AG04450 (cell line): ENCODE data around the gene FAXDC2. TPM values are rescaled to one million over a fixed set of nuclear protein-coding genes. Genes with fewer than 3 reads are reported as not detected.

Experiments
- CTCF ChIA-PET: fragments of 300-600, 350-600 bp; formaldehyde crosslinking; extraction: SDS; loops from one replicate; lab custom pipeline; 2022; ENCODE audit warnings: antibody characterized with exemption, inconsistent platforms; lab: Charles Lee
- POLR2A ChIA-PET: fragments of 350-600 bp; formaldehyde crosslinking; extraction: SDS; loops from one replicate; lab custom pipeline; 2021; ENCODE audit warnings: antibody characterized with exemption, inconsistent platforms; lab: Yijun Ruan, JAX
- DNase-seq: peaks from one replicate; pipeline ENCODE4 v3.0.0-alpha.2; 2011; ENCODE audit warnings: low read depth, low spot score
- H3K27ac ChIP-seq: one replicate; pipeline ENCODE4 v1.5.1; 2012; ENCODE audit warnings: low read depth, low read length, control low read depth
- H3K27me3 ChIP-seq: one replicate; pipeline ENCODE4 v1.6.0; 2012; ENCODE audit warnings: low read length; ENCODE audit not compliant: control insufficient read depth, insufficient read depth
- H3K4me3 ChIP-seq: 2 replicates; pipeline ENCODE4 v1.5.1; 2011; ENCODE audit warnings: mild to moderate bottlenecking, low read depth, low read length, control low read depth
- H3K9me3 ChIP-seq: 2 replicates; pipeline ENCODE4 v1.5.1; 2012; ENCODE audit warnings: low read length; ENCODE audit not compliant: control insufficient read depth, insufficient read depth
- polyA plus RNA-seq: library from polyadenylated mRNA; depleted of rRNA; stranded (reverse); fragments of >200 nt; gene quantifications from 2 replicates; pipeline ENCODE4 v1.2.3, GENCODE V29; 2011
- TF ChIP-seq, protein P1 (sequence below): IDR thresholded peaks from 2 replicates; pipeline ENCODE4 v1.5.1; 2011; ENCODE audit warnings: low read depth, low read length, control low read depth, inconsistent platforms

The FAXDC2 gene
- polyA plus RNA-seq, 1 experiment: 21.1 TPM

DNA sequence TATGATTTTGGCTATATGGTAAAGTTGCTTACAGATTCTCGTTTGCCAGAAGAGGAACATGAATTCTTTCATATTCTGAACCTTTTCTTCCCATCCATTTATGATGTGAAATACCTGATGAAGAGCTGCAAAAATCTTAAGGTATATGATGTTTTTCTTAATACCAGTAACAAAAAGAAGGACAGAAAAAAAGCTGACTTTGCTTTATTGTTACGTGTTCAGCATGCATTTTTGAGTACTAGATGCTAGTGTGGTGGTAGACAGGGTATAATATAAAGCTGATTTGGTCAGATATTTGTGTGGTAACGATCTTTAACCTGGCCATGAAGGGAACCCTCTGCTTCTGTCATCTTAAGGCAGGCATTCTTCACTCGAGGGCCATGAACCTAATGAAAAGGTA lies 21.3 kb upstream of the FAXDC2 start:
- TF ChIP-seq, protein P1, sequence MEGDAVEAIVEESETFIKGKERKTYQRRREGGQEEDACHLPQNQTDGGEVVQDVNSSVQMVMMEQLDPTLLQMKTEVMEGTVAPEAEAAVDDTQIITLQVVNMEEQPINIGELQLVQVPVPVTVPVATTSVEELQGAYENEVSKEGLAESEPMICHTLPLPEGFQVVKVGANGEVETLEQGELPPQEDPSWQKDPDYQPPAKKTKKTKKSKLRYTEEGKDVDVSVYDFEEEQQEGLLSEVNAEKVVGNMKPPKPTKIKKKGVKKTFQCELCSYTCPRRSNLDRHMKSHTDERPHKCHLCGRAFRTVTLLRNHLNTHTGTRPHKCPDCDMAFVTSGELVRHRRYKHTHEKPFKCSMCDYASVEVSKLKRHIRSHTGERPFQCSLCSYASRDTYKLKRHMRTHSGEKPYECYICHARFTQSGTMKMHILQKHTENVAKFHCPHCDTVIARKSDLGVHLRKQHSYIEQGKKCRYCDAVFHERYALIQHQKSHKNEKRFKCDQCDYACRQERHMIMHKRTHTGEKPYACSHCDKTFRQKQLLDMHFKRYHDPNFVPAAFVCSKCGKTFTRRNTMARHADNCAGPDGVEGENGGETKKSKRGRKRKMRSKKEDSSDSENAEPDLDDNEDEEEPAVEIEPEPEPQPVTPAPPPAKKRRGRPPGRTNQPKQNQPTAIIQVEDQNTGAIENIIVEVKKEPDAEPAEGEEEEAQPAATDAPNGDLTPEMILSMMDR: no peak
- ChIA-PET CTCF (interaction anchor here (1.0 kb wide), 1 partner anchor 12 kb away, joined by 3 read pairs; no protein-coding TSS in a partner anchor), POLR2A (no interaction called here)
- Histone ChIP-seq H3K9me3 (no peaks in the 10 kb centered on the region), H3K4me3 (no peak overlapping the region), H3K27me3 (no peaks in the 10 kb centered on the region), H3K27ac (no peak overlapping the region)
- no peak for DNase-seq

DNA sequence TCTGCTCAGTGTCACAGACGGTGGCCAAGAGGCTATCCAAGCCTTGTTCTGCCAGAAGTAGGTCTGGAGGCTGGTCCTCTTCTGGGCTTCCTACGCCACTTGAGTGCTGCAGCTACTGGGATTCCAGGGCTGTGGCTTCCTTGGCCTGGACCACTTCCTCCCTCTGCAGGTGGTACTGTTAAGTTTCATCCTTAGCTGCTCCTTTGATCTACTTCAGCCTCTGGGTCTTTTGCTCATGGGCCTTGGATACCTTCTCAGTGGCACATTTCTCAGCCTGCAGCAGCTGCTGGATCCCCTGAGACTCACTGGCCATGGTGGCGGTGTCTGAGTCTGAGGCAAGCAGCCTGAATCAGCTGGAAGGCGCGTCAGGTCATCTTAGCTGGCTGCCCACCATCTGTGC lies 18.3 kb upstream of the FAXDC2 start:
- CTCF ChIA-PET: interaction anchor here (0.6 kb wide), 1 partner anchor 267 kb away, joined by 3 read pairs; no protein-coding TSS in a partner anchor
- DNase-seq: no peak

DNA sequence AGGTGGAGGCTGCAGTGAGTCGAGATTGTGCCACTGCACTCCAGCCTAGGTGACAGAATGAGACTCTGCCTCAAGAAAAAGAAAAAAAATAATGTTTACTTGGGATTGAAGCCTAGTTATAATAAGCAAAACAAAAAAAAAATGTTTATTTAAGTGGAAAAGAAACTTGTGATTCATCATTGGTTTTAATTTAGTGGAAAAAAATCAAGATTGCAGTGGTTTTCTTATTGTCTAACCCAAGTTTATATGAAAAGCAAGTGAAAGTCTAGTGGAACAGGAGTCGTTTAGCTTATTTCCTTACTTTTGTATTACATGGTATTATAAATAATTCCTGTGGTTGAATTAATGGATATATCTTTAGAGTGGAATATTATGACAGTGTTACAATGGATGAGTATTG lies 16.4 kb upstream of the FAXDC2 start:
- H3K4me3 ChIP-seq: no peak overlapping the region
- no peaks in the 10 kb centered on the region for H3K9me3 ChIP-seq
- no peaks in the 10 kb centered on the region for H3K27me3 ChIP-seq
- DNase-seq: no peak
- POLR2A ChIA-PET: no interaction called here
- CTCF ChIA-PET: interaction anchor here (0.6 kb wide), 1 partner anchor 216 kb away, joined by 3 read pairs; no protein-coding TSS in a partner anchor
- H3K27ac ChIP-seq: no peak overlapping the region
- TF ChIP-seq, protein P1: no peak

More for the DNA sequence above, 18.3 kb upstream of the FAXDC2 start:
- no peak overlapping the region for H3K4me3 ChIP-seq
- no peaks in the 10 kb centered on the region for H3K9me3 ChIP-seq
- H3K27me3 ChIP-seq: no peaks in the 10 kb centered on the region
- TF ChIP-seq, protein P1: no peak
- POLR2A ChIA-PET: no interaction called here
- no peak overlapping the region for H3K27ac ChIP-seq

DNA sequence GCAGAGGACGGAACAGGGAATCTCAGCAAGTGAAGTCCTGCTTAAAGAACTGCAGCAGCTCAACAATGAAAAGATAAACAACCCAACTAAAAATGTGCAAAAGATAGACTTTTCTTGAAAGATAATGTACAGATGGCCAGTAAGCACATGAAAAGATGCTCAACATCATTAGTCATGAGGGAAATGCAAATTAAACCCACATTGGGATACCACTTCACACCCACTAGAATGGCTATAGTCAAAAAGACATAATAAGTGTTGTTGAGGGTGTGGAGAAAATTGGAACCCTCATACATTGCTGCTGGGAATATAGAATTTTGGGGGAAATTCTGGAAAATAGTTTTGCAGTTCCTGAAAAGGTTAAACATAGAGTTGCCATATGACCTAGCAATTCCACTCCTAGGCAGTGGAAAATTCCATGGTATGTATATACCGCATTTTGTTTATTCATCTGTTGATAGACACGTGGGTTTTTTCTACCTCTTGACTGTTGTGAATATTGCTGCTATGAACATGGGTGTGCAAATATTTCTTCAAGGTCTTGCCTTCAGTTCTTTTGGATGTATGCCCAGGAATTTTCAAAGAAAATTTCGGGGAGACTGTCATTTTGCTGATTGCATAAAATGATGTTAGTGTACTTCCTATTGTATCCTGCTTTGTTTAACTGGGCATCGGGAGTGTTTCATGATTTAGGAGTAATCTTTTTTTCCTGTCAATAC lies 15.2 kb upstream of the FAXDC2 start:
- CTCF ChIA-PET: no interaction called here
- TF ChIP-seq, protein P1: no peak
- POLR2A ChIA-PET: no interaction called here

More for the DNA sequence above, 15.2 kb upstream of the FAXDC2 start:
- DNase-seq: no peak
- H3K27me3 ChIP-seq: no peaks in the 10 kb centered on the region
- H3K9me3 ChIP-seq: no peaks in the 10 kb centered on the region
- no peak overlapping the region for H3K27ac ChIP-seq
- H3K4me3 ChIP-seq: no peak overlapping the region
